NCI-H1417 (cell line): ENCODE measurements around the gene PNKD.
A peak's percentile ranks its signal among the peaks of the same experiment; 100 is the strongest.

Experiments
- DNase-seq, 3 experiments: peaks; one replicate each; lab custom pipeline; 2025; lab: John Stamatoyannopoulos, UW

Gene PNKD

GRCh38 chr2:218341381-218341780 is 71.1 kb downstream of the PNKD start:
- DNase-seq: no peak

DNA sequence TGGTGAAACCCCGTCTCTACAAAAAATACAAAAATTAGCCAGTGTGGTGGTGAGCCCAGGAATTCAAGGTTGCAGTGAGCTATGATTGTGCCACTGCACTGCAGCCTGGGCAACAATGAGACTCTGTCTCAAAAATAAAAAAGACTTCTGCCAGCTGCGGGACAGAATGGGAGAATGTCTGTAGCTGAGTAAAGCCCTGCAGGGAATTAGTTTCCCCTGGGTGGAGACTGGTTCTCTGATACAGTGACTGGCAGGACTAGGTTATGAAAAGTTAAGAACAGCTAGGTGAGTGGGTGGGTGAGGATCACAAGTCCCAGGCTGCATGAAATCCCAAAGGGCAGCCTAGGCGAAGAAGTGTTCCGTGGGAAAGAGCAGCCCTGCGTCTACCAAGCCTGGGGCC is 72.5 kb downstream of the PNKD start:
- DNase-seq: no peak

DNA sequence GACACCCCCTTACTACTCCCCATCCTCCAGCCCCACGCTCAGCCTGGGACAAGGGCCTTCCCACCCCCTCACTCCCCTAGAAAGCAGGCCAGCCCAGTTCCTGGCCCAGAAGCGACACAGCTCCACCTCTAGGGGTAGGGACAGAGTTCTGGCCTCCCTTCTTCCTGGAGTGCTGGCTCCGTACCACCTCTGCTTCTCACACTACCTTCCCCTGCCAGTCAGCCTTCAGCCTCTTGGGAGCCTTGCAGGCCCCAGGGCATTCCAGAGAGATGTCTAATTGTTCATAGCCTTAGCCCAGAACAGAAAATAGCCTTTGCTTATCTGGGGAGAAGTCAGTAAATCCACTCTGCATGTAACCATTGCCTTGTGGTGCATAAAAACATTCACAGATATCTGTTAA is 73.3 kb downstream of the PNKD start:
- no peak for DNase-seq

GRCh38 chr2:218344090-218344754 is 73.9 kb downstream of the PNKD start:
- DNase-seq: no peak

DNA sequence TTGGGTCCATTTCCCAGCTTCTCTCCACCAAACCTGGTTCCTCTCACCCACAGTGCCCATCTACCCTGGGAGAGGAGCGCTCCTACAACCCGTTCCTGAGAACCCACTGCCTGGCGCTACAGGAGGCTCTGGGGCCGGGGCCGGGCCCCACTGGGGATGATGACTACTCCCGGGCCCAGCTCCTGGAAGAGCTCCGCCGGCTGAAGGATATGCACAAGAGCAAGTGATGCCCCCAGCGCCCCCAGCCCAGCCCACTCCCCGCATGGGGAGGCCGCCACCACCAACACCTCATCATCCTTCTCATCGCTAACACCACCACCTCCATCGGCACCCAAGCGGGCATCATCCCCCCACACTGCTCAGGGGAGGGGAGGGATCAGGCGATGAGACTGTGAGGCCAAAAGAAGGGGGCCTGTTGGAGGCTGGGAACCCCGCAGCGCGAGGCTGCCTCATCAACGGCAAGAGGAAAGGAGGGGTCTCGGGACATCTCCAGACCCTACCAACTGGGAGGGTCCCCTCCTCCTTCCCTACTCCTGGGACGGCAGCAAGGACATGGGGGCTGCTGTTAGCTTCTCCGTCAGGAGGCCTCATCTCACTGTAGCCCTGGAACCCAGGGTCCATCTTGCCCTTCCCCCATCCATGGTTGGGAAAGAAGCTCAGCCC is 74.6 kb downstream of the PNKD start:
- no peak for DNase-seq

DNA sequence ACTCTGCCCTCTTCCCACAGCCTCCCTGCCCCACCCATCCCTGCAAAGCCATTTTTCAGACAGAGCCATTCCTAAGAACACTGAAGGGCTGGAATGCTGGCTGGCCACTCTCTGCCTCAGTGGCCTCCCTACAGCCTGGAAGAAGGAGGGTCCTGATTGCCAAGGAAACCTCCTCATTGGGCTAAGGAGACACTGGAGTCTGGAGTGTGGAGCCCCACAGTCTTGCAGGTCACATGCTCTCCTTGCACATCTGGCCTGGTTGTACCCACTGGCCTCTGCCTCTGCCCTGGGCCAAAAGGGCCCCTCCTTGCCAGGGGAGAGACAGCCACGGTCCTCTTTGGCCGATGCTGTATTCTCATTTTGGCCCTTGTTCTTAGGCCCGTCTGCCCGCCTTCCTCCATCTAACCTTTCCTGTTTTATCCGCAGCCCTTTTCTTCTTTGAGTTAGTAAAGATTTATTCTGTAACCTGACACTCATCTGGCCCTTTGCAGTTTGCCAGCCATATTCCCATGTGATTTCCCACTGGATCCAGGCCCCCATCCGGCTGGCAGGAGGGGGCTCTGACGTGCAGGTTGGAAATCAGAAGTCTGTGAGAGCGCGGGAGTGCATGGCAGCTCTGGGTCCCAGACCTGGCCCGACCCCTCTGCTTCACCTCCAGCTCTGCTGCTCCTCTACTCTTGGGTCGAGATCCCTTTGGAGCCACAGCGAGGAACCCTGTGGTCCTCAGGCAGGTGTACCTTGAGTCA is 75.3 kb downstream of the PNKD start:
- DNase-seq: peak in 1 of 3 experiments; percentile 33

DNA sequence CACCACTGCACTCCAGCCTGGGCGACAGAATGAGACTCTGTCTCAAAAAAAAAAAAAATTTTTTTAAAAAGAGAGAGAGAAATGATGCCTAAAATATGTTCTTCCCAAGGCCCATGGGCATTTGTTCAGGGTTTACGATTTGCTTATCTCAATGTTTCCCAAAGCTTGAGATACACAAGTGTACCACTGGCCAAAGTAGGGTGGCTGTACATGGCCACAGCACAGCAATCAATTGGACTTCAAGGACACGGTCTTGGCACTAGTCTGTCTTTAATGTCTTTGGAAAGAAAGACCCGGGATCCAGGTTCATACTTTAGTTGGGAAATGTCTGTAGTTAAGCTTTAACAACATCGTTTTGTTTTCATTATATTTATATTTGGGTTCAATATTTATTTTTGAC is 76.9 kb downstream of the PNKD start:
- DNase-seq: no peak

GRCh38 chr2:218354045-218354444 is 83.7 kb downstream of the PNKD start:
- no peak for DNase-seq

- DNase-seq: no peak
These were observed 84.6 kb downstream of the PNKD start for GRCh38 chr2:218354850-218355443.

GRCh38 chr2:218357236-218358177 is 87.2 kb downstream of the PNKD start:
- peak in 1 of 3 experiments; percentile 25 for DNase-seq

DNA sequence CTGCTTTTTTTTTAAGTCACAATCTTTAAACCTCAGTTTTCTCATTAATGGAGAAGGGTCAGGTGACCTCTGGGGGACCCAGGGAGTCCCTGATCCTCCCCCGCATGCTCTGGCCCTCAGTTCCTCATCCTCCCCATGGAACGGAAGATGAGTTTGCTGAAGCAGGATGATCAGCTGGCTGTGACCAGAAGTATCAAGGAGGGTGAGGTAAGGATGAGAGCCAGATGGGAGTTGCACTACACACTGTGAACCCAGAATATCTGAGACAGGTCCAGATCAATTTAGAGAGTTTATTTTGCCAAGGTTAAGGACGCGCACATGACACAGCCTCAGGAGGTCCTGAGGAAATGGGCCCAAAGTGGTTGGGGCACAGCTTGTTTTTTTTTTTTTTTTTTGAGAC is 90.1 kb downstream of the PNKD start:
- DNase-seq: no peak

GRCh38 chr2:218362606-218363005 is 92.3 kb downstream of the PNKD start:
- DNase-seq: no peak

- no peak for DNase-seq
These were observed 93.4 kb downstream of the PNKD start for GRCh38 chr2:218363736-218364135.

DNA sequence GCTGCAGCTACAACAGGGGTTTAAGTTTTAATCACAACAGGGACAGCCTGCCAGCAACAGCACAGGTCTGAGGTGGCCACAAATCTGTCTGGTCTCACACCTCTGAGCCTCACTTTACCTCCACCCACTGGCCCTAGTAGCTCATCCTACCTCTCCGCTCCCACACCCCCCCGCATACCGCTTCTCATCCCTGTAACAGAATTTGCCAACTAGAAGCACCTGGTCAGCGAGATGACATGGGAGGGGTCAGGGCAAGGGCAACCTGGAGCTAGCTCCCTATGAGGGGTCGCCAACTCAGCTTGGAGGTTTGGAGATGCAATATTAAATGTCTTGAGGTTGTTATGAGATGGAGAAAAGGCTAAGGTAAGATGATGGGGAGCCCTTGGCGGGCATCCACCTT is 93.9 kb downstream of the PNKD start:
- no peak for DNase-seq

- no peak for DNase-seq
These were observed 96.5 kb downstream of the PNKD start for GRCh38 chr2:218366621-218367414.

DNA sequence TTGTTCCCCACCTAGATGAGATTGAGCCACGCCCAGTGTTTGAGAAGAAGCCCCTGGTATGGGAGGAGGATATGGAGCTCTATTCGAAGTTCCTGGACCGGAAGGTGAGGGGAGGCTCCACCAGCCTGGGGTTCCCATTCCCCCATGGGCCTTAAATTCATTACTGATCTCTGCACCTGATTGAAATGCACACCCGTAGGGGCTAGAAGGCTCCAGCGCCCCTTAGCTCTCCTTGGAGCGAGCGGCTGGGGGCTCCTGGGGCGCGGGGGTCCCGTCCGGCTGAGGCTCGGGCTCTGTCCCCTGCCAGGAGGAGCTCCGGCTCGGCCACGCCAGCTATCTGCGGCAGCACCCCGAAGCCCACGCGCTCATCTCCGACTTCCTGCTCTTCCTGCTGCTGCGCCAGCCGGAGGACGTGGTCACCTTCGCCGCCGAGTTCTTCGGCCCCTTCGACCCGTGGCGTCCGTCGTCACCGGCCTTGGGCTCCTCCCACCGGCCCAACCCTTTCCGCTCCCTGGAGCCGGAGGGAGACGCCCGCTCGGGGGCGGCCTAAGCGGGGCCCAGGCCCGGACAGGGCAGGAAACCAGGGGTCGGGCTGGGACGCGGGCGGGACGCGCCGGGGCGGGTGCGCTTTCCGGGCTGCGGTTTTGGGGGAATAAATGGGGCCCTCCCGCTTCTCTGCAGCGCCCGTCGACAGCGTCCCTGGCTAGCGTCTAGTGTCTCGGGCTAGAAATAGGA is 97.3 kb downstream of the PNKD start:
- no peak for DNase-seq

GRCh38 chr2:218368150-218368528 is 97.8 kb downstream of the PNKD start:
- DNase-seq: no peak

- DNase-seq: peak; percentile 19 to 77 (median 64)
These were observed 98.4 kb downstream of the PNKD start for GRCh38 chr2:218368621-218369153.

DNA sequence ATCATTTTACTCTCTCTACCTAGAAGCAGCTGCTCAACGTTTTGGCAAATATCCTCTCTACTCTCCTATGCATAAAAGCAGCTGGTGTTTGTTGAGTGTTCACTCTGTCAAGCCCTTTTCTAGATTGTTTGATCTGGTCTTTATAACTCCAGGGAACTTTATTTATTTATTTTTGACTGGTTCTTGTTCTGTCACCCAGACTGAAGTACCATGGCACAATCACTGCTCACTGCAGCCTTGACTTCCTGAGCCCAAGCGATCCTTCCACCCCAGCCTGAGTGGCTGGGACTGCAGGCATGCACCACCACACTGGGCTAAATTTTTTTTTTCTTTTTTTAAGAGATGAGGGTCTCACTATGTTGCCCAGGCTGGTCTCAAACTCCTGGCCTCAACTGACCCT is 99.0 kb downstream of the PNKD start:
- peak in 2 of 3 experiments; percentile 20 to 77 for DNase-seq
